Glutamatergic neuron (in vitro differentiated cells): Measurements from ENCODE around the gene DISC1. TPM values are rescaled to one million over a fixed set of nuclear protein-coding genes. Genes with fewer than 3 reads are reported as not detected.

ENCODE experiments used
- DNase-seq: peaks from one replicate; pipeline ENCODE4 v3.0.0; 2022
- H3K27ac Mint-ChIP-seq: one replicate; pipeline ENCODE4 v1.8.0; 2020; ENCODE audit warnings: mild to moderate bottlenecking, mixed read lengths, inconsistent platforms; ENCODE audit not compliant: unreplicated experiment
- H3K27me3 Mint-ChIP-seq: one replicate; pipeline ENCODE4 v1.8.0; 2020; ENCODE audit warnings: mild to moderate bottlenecking, moderate library complexity, mixed read lengths, inconsistent platforms; ENCODE audit not compliant: unreplicated experiment
- H3K36me3 Mint-ChIP-seq: one replicate; pipeline ENCODE4 v1.8.0; 2020; ENCODE audit warnings: mild to moderate bottlenecking, mixed read lengths, inconsistent platforms; ENCODE audit not compliant: unreplicated experiment
- H3K4me1 Mint-ChIP-seq: one replicate; pipeline ENCODE4 v1.8.0; 2020; ENCODE audit warnings: mild to moderate bottlenecking, low read depth, mixed read lengths, inconsistent platforms; ENCODE audit not compliant: unreplicated experiment
- H3K4me3 Mint-ChIP-seq: one replicate; pipeline ENCODE4 v1.8.0; 2020; ENCODE audit warnings: mild to moderate bottlenecking, mixed read lengths, inconsistent platforms; ENCODE audit not compliant: unreplicated experiment
- H3K9me3 Mint-ChIP-seq: one replicate; pipeline ENCODE4 v1.8.0; 2020; ENCODE audit warnings: mild to moderate bottlenecking, moderate library complexity, mixed read lengths, inconsistent platforms; ENCODE audit not compliant: unreplicated experiment
- total RNA-seq: library from RNA; stranded (reverse); fragmentation: NEBNext Ultra II Directional; extraction: Animal tissue kit (Norgen Biotek cat#: 25700); gene quantifications from one replicate; pipeline ENCODE4 v1.2.1, GENCODE V29; 2021; ENCODE audit not compliant: unreplicated experiment
- TF ChIP-seq, protein P1 (sequence below): fragments of 200-600 bp; sonication (generic); IDR thresholded peaks from one replicate; pipeline ENCODE4 v1.5.0; 2021; ENCODE audit not compliant: partially characterized antibody, unreplicated experiment

DISC1 gene
- total RNA-seq, 1 donor from 2014 or later = 9.1 TPM

DNA sequence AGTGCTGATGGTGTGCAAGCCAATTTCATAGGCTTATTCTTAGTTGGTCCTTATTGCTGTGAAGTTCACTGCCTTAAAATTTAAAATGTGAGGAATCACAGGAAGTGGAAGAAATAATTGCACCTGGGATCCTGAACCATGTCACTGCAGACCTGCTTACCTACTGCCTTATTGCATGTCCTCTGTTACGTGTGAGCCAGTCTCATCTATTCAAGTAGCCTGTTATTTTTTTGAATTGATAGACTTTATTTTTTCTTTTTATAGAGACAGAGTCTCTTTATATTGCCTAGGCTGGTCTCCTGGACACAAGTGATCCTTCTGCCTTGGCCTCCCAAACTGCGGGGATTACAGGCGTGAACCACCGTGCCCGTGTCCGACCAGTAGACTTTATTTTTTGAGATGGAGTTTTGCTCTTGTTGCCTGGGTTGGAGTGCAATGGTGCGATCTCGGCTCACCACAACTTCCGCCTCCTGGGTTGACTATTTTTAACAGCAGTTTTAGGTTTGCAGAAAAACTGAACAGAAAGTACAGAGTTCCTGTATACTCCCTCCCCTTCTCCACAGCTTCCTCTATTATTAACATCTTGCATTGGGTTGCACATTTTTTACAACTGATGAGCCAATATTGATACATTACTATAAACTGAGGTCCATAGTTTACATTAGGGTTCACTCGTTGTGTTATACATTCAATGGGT, 14.0 kb upstream of the DISC1 start:
- Mint-ChIP-seq H3K4me3 (no peak overlapping the region), H3K9me3 (peaks cover 5% of the 10 kb centered on the region), H3K27me3 (peaks cover 6% of the 10 kb centered on the region), H3K27ac (no peak overlapping the region), H3K4me1 (peaks cover 3% of the 10 kb centered on the region), H3K36me3 (peaks cover 4% of the 10 kb centered on the region)
- TF ChIP-seq, protein P1, sequence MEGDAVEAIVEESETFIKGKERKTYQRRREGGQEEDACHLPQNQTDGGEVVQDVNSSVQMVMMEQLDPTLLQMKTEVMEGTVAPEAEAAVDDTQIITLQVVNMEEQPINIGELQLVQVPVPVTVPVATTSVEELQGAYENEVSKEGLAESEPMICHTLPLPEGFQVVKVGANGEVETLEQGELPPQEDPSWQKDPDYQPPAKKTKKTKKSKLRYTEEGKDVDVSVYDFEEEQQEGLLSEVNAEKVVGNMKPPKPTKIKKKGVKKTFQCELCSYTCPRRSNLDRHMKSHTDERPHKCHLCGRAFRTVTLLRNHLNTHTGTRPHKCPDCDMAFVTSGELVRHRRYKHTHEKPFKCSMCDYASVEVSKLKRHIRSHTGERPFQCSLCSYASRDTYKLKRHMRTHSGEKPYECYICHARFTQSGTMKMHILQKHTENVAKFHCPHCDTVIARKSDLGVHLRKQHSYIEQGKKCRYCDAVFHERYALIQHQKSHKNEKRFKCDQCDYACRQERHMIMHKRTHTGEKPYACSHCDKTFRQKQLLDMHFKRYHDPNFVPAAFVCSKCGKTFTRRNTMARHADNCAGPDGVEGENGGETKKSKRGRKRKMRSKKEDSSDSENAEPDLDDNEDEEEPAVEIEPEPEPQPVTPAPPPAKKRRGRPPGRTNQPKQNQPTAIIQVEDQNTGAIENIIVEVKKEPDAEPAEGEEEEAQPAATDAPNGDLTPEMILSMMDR = no peak
- DNase-seq = no peak

DNA sequence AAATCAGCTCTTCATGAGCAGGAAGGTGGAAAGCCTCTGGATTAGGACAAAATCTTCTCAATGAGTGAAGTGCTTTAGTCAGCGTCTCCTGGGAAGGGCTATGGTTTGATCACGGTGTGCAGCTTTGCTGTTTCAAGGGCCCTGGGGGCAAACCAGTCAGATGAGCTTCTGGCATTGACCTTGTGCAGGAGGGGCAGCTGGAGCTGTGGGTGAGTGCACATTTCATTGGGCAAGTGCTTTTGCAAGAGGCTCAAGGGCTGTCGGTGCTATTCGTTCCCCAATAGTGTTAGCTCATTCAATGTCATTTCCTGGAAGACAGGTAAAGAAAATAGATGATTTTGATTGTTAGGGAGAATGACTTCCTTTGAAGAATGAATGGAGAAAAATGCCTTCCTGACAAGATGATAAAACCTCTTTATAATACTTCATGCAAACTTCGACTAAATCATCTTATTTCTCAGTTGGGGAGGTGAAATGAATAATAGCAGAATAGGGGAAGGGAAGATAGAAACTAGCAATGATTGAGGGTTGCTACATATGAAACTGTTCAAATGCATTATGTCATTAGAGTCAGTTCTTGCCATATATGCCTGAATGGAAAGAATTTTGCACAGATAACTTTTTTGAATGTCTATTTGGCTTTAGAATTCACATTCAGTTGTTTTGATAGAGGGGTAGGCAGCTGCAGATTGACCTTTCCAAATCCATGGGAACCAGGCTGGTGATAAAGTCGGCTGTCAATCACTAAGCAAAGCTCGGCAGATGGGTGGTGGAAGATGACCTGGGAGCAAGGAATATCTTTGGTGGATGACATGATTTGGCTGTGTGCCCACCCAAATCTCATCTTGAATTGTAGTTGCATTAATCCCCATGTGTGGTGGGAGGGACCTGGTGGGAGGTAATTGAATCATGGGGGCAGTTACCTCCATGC, 12.9 kb upstream of the DISC1 start:
- peaks cover 5% of the 10 kb centered on the region for H3K9me3 Mint-ChIP-seq
- no peak overlapping the region for H3K4me3 Mint-ChIP-seq
- no peak for DNase-seq
- peaks cover 6% of the 10 kb centered on the region for H3K27me3 Mint-ChIP-seq
- TF ChIP-seq, protein P1 = no peak
- peaks cover 3% of the 10 kb centered on the region for H3K4me1 Mint-ChIP-seq
- peaks cover under 1% of the 10 kb centered on the region for H3K36me3 Mint-ChIP-seq
- no peak overlapping the region for H3K27ac Mint-ChIP-seq

DNA sequence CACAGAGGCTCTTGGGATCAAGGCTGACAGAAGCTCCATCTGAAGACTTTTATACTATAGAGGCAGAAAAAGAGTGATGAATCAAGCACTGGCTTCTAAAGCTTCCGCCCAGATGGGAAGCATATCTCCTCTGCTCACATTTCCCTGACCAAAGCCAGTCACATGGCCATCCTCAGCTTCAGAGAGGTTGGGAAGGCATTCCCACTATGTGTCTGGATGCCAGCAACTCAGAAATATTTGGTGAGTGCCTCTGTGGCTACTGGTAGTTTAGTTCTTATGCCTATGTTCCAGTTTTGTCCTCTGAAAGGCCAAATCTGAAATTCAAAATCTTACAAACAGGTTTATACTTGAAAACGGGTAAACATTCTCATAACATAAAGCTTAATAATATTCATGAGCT, 9.9 kb upstream of the DISC1 start:
- peaks cover 3% of the 10 kb centered on the region for H3K4me1 Mint-ChIP-seq
- H3K36me3 Mint-ChIP-seq = no peaks in the 10 kb centered on the region
- DNase-seq = no peak
- peaks cover 3% of the 10 kb centered on the region for H3K27me3 Mint-ChIP-seq
- peaks cover 2% of the 10 kb centered on the region for H3K9me3 Mint-ChIP-seq
- no peak overlapping the region for H3K27ac Mint-ChIP-seq
- TF ChIP-seq, protein P1 = no peak
- no peak overlapping the region for H3K4me3 Mint-ChIP-seq

DNA sequence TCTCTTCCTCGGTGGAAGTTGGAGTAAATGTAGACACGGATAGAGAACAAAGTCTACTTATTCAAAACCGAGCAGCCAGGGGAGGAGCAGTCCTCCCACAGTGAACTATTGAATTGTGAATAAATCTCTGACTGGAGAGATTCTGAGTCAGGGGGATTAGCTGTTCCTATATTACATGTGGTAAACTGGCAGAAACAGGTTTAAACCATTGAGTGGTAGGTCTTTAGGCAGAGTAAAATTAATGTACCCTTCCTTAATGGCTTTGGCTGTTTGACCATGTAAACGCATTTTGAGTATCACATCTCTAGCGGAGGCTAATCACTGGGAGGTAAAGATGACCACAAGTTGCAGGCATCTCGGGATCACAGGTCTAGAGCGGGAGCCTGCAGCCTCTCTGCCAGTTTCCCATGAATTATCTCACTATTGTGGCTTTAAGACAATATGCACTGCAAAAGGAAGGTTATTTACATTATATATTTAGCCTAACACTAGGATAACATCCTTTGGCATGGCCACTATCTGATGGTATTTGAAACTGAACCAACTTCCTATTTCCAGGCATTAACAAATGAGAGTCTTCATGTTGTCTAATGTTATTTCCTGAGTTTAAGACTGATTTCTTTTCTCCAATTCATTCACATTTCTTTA, 7.9 kb upstream of the DISC1 start:
- Mint-ChIP-seq H3K9me3 (peaks cover 3% of the 10 kb centered on the region), H3K36me3 (no peaks in the 10 kb centered on the region), H3K27me3 (peaks cover 2% of the 10 kb centered on the region), H3K4me1 (no peaks in the 10 kb centered on the region), H3K27ac (no peak overlapping the region), H3K4me3 (no peak overlapping the region)
- DNase-seq = no peak
- TF ChIP-seq, protein P1 = no peak
